ENCODE measurements around the gene INO80E. TPM values are rescaled to one million over a fixed set of nuclear protein-coding genes. Genes with fewer than 3 reads are reported as not detected.
"Not testable (repeated sequence)": the region's sequence is repeated elsewhere in the genome, so short reads cannot be mapped to it uniquely, and the experiment has no call there.

Gene INO80E
- total RNA-seq, 2 experiments from 2014 or later: 102 to 107 TPM

- CTCF ChIA-PET: interaction anchor here (1.1 to 1.4 kb wide), 2 partner anchors 23 to 161 kb away, joined by 4 to 5 read pairs; no protein-coding TSS in a partner anchor
- POLR2A ChIA-PET: interaction anchor here (1.0 to 2.1 kb wide), 3 partner anchors 13 to 36 kb away, joined by 3 to 6 read pairs (median 4); partner anchors contain the start of genes TAOK2 and TLCD3B
- DNase-seq: no peak
- H3K27me3 Mint-ChIP-seq: peaks cover 35% of the 10 kb centered on the region
- peaks cover 8% of the 10 kb centered on the region for H3K4me1 Mint-ChIP-seq
- H3K36me3 Mint-ChIP-seq (ENCODE audit: low read depth): peaks cover 3% of the 10 kb centered on the region
- no peak overlapping the region for H3K4me3 Mint-ChIP-seq
- no peak overlapping the region for H3K27ac Mint-ChIP-seq
- no peaks in the 10 kb centered on the region for H3K9me3 Mint-ChIP-seq
Observed at GRCh38 chr16:30009085-30009862, 13.2 kb downstream of the INO80E start.

- Mint-ChIP-seq H3K9me3 (no peaks in the 10 kb centered on the region), H3K36me3 (ENCODE audit: low read depth) (peaks cover 3% of the 10 kb centered on the region), H3K4me3 (peak overlapping the region; percentile 47), H3K27me3 (peaks cover 35% of the 10 kb centered on the region), H3K27ac (no peak overlapping the region), H3K4me1 (peaks cover 8% of the 10 kb centered on the region)
- ChIA-PET CTCF (interaction anchor here (1.1 kb wide), 1 partner anchor 162 kb away, joined by 4 read pairs; no protein-coding TSS in a partner anchor), POLR2A (interaction anchor here (1.0 to 2.1 kb wide), 2 partner anchors 37 to 203 kb away, joined by 3 to 4 read pairs; partner anchors contain the start of gene TAOK2)
- DNase-seq: no peak
Observed at GRCh38 chr16:30009990-30010843, 14.2 kb downstream of the INO80E start.

- ChIA-PET CTCF (no interaction called here), POLR2A (interaction anchor here (1.0 to 2.1 kb wide), 2 partner anchors 38 to 204 kb away, joined by 3 to 4 read pairs; partner anchors contain the start of gene TAOK2)
- peaks cover 8% of the 10 kb centered on the region for H3K4me1 Mint-ChIP-seq
- peaks cover 35% of the 10 kb centered on the region for H3K27me3 Mint-ChIP-seq
- no peaks in the 10 kb centered on the region for H3K9me3 Mint-ChIP-seq
- H3K27ac Mint-ChIP-seq: no peak within 1 kb of the TSS
- peaks cover 3% of the 10 kb centered on the region for H3K36me3 Mint-ChIP-seq (ENCODE audit: low read depth)
- peak within 1 kb of the TSS; percentile 71 for H3K4me3 Mint-ChIP-seq
- peak; percentile 31 for DNase-seq
Observed at GRCh38 chr16:30010844-30011713, 15.0 kb downstream of the INO80E start, which contains the start of gene DOC2A. TSS of gene DOC2A (minus strand) at chr16:30011027. CDS start at chr16:30010222, 805 bp downstream.

GRCh38 chr16:30011714-30012504 lies 15.9 kb downstream of the INO80E start:
- H3K27me3 Mint-ChIP-seq: peaks cover 35% of the 10 kb centered on the region
- peaks cover 8% of the 10 kb centered on the region for H3K4me1 Mint-ChIP-seq
- peak overlapping the region; percentile 71 for H3K4me3 Mint-ChIP-seq
- CTCF ChIA-PET: interaction anchor here (0.7 kb wide), 1 partner anchor 33 kb away, joined by 4 read pairs; no protein-coding TSS in a partner anchor
- no peak overlapping the region for H3K27ac Mint-ChIP-seq
- POLR2A ChIA-PET: no interaction called here
- H3K36me3 Mint-ChIP-seq (ENCODE audit: low read depth): peaks cover 3% of the 10 kb centered on the region
- no peak for DNase-seq
- no peaks in the 10 kb centered on the region for H3K9me3 Mint-ChIP-seq

GRCh38 chr16:30012598-30012997 lies 16.6 kb downstream of the INO80E start:
- H3K36me3 Mint-ChIP-seq (ENCODE audit: low read depth); H3K9me3 Mint-ChIP-seq; H3K27ac Mint-ChIP-seq; POLR2A ChIA-PET; H3K4me3 Mint-ChIP-seq; DNase-seq; H3K4me1 Mint-ChIP-seq: not testable (repeated sequence)
- CTCF ChIA-PET: interaction anchor here (0.7 kb wide), 1 partner anchor 34 kb away, joined by 4 read pairs; no protein-coding TSS in a partner anchor
- H3K27me3 Mint-ChIP-seq: peaks cover 35% of the 10 kb centered on the region

GRCh38 chr16:30015450-30015849 lies 19.4 kb downstream of the INO80E start:
- H3K36me3 Mint-ChIP-seq (ENCODE audit: low read depth); POLR2A ChIA-PET; DNase-seq; H3K9me3 Mint-ChIP-seq; H3K4me3 Mint-ChIP-seq; H3K27ac Mint-ChIP-seq; H3K4me1 Mint-ChIP-seq; CTCF ChIA-PET: not testable (repeated sequence)
- peaks cover 24% of the 10 kb centered on the region for H3K27me3 Mint-ChIP-seq

- DNase-seq: no peak
- no peaks in the 10 kb centered on the region for H3K9me3 Mint-ChIP-seq
- peaks cover 26% of the 10 kb centered on the region for H3K27me3 Mint-ChIP-seq
- H3K27ac Mint-ChIP-seq: no peak overlapping the region
- H3K36me3 Mint-ChIP-seq (ENCODE audit: low read depth): peaks cover 3% of the 10 kb centered on the region
- H3K4me3 Mint-ChIP-seq: no peak overlapping the region
- CTCF ChIA-PET: interaction anchor here (1.2 to 2.9 kb wide), 2 partner anchors 16 to 315 kb away, joined by 3 to 8 read pairs; no protein-coding TSS in a partner anchor
- POLR2A ChIA-PET: no interaction called here
- H3K4me1 Mint-ChIP-seq: peaks cover 15% of the 10 kb centered on the region
Observed at GRCh38 chr16:30016555-30017276, 20.7 kb downstream of the INO80E start.

- Mint-ChIP-seq H3K9me3 (no peaks in the 10 kb centered on the region), H3K27ac (no peak overlapping the region), H3K4me1 (peaks cover 13% of the 10 kb centered on the region), H3K27me3 (peaks cover 20% of the 10 kb centered on the region), H3K4me3 (no peak overlapping the region), H3K36me3 (ENCODE audit: low read depth) (no peaks in the 10 kb centered on the region)
- POLR2A ChIA-PET: no interaction called here
- CTCF ChIA-PET: interaction anchor here (1.2 to 2.9 kb wide), 2 partner anchors 15 to 315 kb away, joined by 3 to 8 read pairs; no protein-coding TSS in a partner anchor
- no peak for DNase-seq
Observed at GRCh38 chr16:30017277-30017656, 21.2 kb downstream of the INO80E start.

GRCh38 chr16:30017937-30018336 lies 21.9 kb downstream of the INO80E start:
- CTCF ChIA-PET: interaction anchor here (0.6 to 2.9 kb wide), 5 partner anchors 15 to 553 kb away, joined by 3 to 8 read pairs (median 3); partner anchors contain the start of gene ZNF688
- H3K27ac Mint-ChIP-seq; POLR2A ChIA-PET; H3K4me3 Mint-ChIP-seq; DNase-seq; H3K9me3 Mint-ChIP-seq; H3K36me3 Mint-ChIP-seq (ENCODE audit: low read depth): not testable (repeated sequence)
- peaks cover 17% of the 10 kb centered on the region for H3K27me3 Mint-ChIP-seq
- H3K4me1 Mint-ChIP-seq: peaks cover 13% of the 10 kb centered on the region

- H3K4me3 Mint-ChIP-seq: no peak overlapping the region
- no peaks in the 10 kb centered on the region for H3K36me3 Mint-ChIP-seq (ENCODE audit: low read depth)
- peaks cover 18% of the 10 kb centered on the region for H3K27me3 Mint-ChIP-seq
- no peak overlapping the region for H3K27ac Mint-ChIP-seq
- no peak for DNase-seq
- ChIA-PET POLR2A (no interaction called here), CTCF (interaction anchor here (1.2 to 2.9 kb wide), 4 partner anchors 13 to 318 kb away, joined by 3 to 8 read pairs (median 4); no protein-coding TSS in a partner anchor)
- H3K4me1 Mint-ChIP-seq: peaks cover 13% of the 10 kb centered on the region
- no peaks in the 10 kb centered on the region for H3K9me3 Mint-ChIP-seq
Observed at GRCh38 chr16:30018731-30019158, 22.7 kb downstream of the INO80E start.

- CTCF ChIA-PET: interaction anchor here (0.6 to 1.2 kb wide), 2 partner anchors 10 to 97 kb away, joined by 3 to 5 read pairs; partner anchors contain the start of gene KCTD13
- no peak for DNase-seq
- H3K4me1 Mint-ChIP-seq: peaks cover 13% of the 10 kb centered on the region
- no peaks in the 10 kb centered on the region for H3K36me3 Mint-ChIP-seq (ENCODE audit: low read depth)
- peaks cover 32% of the 10 kb centered on the region for H3K27me3 Mint-ChIP-seq
- H3K4me3 Mint-ChIP-seq: no peak within 1 kb of the TSS
- H3K27ac Mint-ChIP-seq: no peak within 1 kb of the TSS
- no peaks in the 10 kb centered on the region for H3K9me3 Mint-ChIP-seq
- POLR2A ChIA-PET: interaction anchor here (1.0 kb wide), 2 partner anchors 9 to 202 kb away, joined by 3 to 5 read pairs; partner anchors contain the start of gene MVP
Observed at GRCh38 chr16:30022887-30023286, 26.8 kb downstream of the INO80E start, which contains the start of gene C16orf92. TSS of gene C16orf92 (plus strand) at chr16:30023198. CDS start at chr16:30023341, 143 bp downstream.
